ENCODE data around the gene AGPAT4. TPM values are rescaled to one million over a fixed set of nuclear protein-coding genes. Genes with fewer than 3 reads are reported as not detected.

AGPAT4 gene
- total RNA-seq, 1 donor from 2014 or later: 4.7 TPM

- Mint-ChIP-seq H3K9me3 (no peaks in the 10 kb centered on the region), H3K36me3 (ENCODE audit: low read depth) (no peaks in the 10 kb centered on the region), H3K27me3 (no peaks in the 10 kb centered on the region), H3K27ac (no peak overlapping the region), H3K4me3 (no peak overlapping the region), H3K4me1 (peaks cover 4% of the 10 kb centered on the region)
- ATAC-seq (ENCODE audit: low read depth): no peak
- ChIA-PET CTCF (no interaction called here), POLR2A (interaction anchor here (0.6 kb wide), 1 partner anchor 42 kb away, joined by 3 read pairs; no protein-coding TSS in a partner anchor)
- DNase-seq: no peak
- TF ChIP-seq, protein P1, sequence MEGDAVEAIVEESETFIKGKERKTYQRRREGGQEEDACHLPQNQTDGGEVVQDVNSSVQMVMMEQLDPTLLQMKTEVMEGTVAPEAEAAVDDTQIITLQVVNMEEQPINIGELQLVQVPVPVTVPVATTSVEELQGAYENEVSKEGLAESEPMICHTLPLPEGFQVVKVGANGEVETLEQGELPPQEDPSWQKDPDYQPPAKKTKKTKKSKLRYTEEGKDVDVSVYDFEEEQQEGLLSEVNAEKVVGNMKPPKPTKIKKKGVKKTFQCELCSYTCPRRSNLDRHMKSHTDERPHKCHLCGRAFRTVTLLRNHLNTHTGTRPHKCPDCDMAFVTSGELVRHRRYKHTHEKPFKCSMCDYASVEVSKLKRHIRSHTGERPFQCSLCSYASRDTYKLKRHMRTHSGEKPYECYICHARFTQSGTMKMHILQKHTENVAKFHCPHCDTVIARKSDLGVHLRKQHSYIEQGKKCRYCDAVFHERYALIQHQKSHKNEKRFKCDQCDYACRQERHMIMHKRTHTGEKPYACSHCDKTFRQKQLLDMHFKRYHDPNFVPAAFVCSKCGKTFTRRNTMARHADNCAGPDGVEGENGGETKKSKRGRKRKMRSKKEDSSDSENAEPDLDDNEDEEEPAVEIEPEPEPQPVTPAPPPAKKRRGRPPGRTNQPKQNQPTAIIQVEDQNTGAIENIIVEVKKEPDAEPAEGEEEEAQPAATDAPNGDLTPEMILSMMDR (IDR thresholded peaks at IDR 0.05): no peak
- intact Hi-C loops (cut with micrococcal nuclease): no loop called here
Measured at GRCh38 chr6:161141173-161141572, 132.7 kb downstream of the AGPAT4 start.

GRCh38 chr6:161140554-161140875, 133.3 kb downstream of the AGPAT4 start:
- no peak overlapping the region for H3K27ac Mint-ChIP-seq
- no peaks in the 10 kb centered on the region for H3K9me3 Mint-ChIP-seq
- H3K4me3 Mint-ChIP-seq: no peak overlapping the region
- TF ChIP-seq, protein P1 (IDR thresholded peaks at IDR 0.05): no peak
- no peak for ATAC-seq (ENCODE audit: low read depth)
- ChIA-PET CTCF (no interaction called here), POLR2A (interaction anchor here (0.6 kb wide), 1 partner anchor 43 kb away, joined by 3 read pairs; no protein-coding TSS in a partner anchor)
- H3K27me3 Mint-ChIP-seq: no peaks in the 10 kb centered on the region
- H3K36me3 Mint-ChIP-seq (ENCODE audit: low read depth): no peaks in the 10 kb centered on the region
- intact Hi-C loops (cut with micrococcal nuclease): no loop called here
- peaks cover 11% of the 10 kb centered on the region for H3K4me1 Mint-ChIP-seq
- DNase-seq: no peak

DNA sequence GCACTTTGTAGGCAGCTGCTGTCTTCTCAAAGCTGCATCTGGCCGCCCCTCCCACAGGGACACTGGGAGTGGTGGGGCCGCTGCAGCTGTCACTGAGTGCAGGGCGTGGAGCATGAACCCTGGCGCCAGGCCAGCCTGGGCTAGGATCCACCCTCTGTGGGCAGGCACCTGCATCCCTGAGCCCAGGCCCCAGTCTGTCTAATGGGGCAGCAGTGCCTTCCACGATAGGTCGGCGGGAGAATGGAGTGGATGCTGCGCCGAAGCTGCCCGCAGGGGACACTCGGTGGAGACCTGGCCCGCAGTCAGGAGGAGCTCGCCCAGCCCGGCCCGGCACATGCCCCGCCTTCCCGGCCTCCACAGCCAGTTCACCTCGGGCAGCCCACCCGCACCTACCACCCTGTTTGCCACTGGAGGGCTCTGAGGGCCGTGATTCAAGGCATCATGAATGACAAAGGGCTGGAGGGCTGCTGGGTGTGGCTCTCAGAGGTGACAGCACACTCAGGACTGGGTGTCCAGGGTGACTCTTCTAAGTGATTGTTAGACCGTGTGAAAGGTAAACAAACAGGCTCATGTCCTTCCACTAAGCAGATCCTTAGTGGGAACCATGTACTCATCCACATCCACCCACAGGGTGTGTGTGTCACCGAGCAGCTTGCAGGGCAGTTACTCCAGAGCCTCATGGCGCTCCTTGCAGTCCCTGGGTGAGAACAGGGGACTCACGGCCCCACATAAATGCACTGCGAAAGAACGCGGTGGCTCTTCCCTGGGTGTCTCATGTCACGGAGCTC, 133.9 kb downstream of the AGPAT4 start:
- CTCF ChIA-PET: no interaction called here
- H3K4me1 Mint-ChIP-seq: peaks cover 16% of the 10 kb centered on the region
- no peak for DNase-seq

DNA sequence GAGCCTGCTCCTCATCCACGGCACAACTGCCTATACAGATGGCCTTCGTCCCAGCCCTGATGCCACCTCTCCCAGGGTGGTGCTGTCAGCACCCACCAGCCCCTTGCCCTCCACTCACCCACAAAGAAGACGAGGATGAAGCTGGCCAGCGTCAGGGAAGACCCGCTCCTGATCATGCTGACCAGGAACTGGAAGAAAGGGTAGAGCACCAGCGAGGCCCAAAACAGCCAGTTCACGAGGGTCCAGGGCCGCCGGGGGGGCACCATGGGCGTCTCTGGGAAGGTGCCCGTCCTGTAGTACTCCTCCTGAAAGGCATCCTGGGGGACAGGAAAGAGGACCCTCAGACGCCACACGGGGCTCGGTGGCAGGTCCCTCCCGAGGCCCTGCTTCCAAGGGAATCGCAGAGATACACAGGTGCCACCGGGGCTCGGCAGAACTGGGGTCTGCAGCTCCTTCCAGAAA, 134.5 kb downstream of the AGPAT4 start:
- POLR2A ChIA-PET: no interaction called here
- intact Hi-C loops (cut with micrococcal nuclease): no loop called here

More for the DNA sequence above, 133.9 kb downstream of the AGPAT4 start:
- POLR2A ChIA-PET: no interaction called here
- no peaks in the 10 kb centered on the region for H3K27me3 Mint-ChIP-seq
- no peaks in the 10 kb centered on the region for H3K9me3 Mint-ChIP-seq
- H3K27ac Mint-ChIP-seq: no peak overlapping the region
- peaks cover under 1% of the 10 kb centered on the region for H3K36me3 Mint-ChIP-seq (ENCODE audit: low read depth)
- H3K4me3 Mint-ChIP-seq: no peak overlapping the region
- TF ChIP-seq, protein P1 (IDR thresholded peaks at IDR 0.05): no peak
- ATAC-seq (ENCODE audit: low read depth): no peak
- intact Hi-C loops (cut with micrococcal nuclease): no loop called here

More for the DNA sequence above, 134.5 kb downstream of the AGPAT4 start:
- H3K4me1 Mint-ChIP-seq: peaks cover 16% of the 10 kb centered on the region
- TF ChIP-seq, protein P1 (IDR thresholded peaks at IDR 0.05): no peak
- peaks cover 2% of the 10 kb centered on the region for H3K36me3 Mint-ChIP-seq (ENCODE audit: low read depth)
- CTCF ChIA-PET: no interaction called here
- no peak overlapping the region for H3K4me3 Mint-ChIP-seq
- H3K27ac Mint-ChIP-seq: no peak overlapping the region
- no peak for ATAC-seq (ENCODE audit: low read depth)
- H3K9me3 Mint-ChIP-seq: no peaks in the 10 kb centered on the region
- no peak for DNase-seq
- no peaks in the 10 kb centered on the region for H3K27me3 Mint-ChIP-seq

All from activated B cell treated with CpG ODN at 0.5 μM for 24 hours (primary cell).